Upper lobe of right lung (tissue), 1 donor: ENCODE measurements around the gene ERCC6L2. TPM values are rescaled to one million over a fixed set of nuclear protein-coding genes. Genes with fewer than 3 reads are reported as not detected.

Source experiments
- ATAC-seq: fragments of 200-7000 bp; cut with Tn5 transposase; one replicate; pipeline ENCODE4 v1.9.1; 2020; ENCODE audit warnings: mild to moderate bottlenecking, moderate library complexity
- DNase-seq: peaks from one replicate; pipeline ENCODE4 v3.0.0-alpha.2; 2020
- H3K27ac ChIP-seq: fragments of 200-600 bp; one replicate; pipeline ENCODE4 v1.8.0; 2022
- H3K27me3 ChIP-seq: fragments of 200-600 bp; one replicate; pipeline ENCODE4 v1.8.0; 2022; ENCODE audit warnings: mild to moderate bottlenecking
- H3K36me3 ChIP-seq: fragments of 200-600 bp; one replicate; pipeline ENCODE4 v1.8.0; 2022
- H3K4me1 ChIP-seq: fragments of 200-600 bp; one replicate; pipeline ENCODE4 v1.8.0; 2022
- H3K4me3 ChIP-seq: fragments of 200-600 bp; one replicate; pipeline ENCODE4 v1.8.0; 2022; ENCODE audit warnings: mild to moderate bottlenecking
- H3K9me3 ChIP-seq: fragments of 200-600 bp; one replicate; pipeline ENCODE4 v1.8.0; 2022
- intact Hi-C: fragments of 100-400 bp; cut with DNase I; formaldehyde crosslinking; loops from one replicate; pipeline ENCODE4 v1.11.0; 2022
- total RNA-seq: library from RNA; stranded (reverse); fragmentation: NEBNext Ultra II Directional; extraction: Animal tissue kit (Norgen Biotek cat#: 25700); gene quantifications from one replicate; pipeline ENCODE4 v1.2.1, GENCODE V29; 2021
- TF ChIP-seq, protein P1 (sequence below): fragments of 200-600 bp; IDR thresholded peaks from one replicate; pipeline ENCODE4 v1.8.0; 2022; ENCODE audit warnings: antibody characterized with exemption
- donor health status: DM: no; HTN: yes; CAD: no; lungs with severe emphysema.

The ERCC6L2 gene
- total RNA-seq, 1 donor from 2014 or later: 43.8 TPM

DNA sequence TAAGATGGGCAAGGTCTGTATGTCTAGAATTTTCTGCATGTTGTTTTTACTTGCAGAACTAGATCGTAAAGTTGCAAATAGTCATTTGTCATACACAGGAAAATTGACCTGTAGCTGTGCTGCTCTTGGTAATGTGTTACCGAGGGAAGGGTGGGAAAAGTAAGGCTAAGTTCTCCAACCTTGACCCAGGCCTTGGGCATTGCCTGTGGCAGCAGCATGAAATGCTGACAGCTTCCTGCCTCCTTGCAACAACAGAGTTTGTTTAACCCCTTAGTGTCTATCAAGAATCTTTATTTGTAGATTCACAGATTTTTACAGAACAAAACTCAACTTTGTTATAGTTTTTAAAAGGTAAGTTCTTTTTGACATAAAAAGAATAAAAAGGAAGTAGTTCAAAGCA, 48.3 kb downstream of the ERCC6L2 start:
- Histone ChIP-seq H3K9me3 (no peaks in the 10 kb centered on the region), H3K27ac (no peak overlapping the region), H3K4me1 (no peaks in the 10 kb centered on the region), H3K36me3 (peaks cover 74% of the 10 kb centered on the region), H3K27me3 (no peaks in the 10 kb centered on the region), H3K4me3 (no peak overlapping the region)
- intact Hi-C loops: no loop called here
- DNase-seq (no peak), ATAC-seq (no peak)
- TF ChIP-seq, protein P1, sequence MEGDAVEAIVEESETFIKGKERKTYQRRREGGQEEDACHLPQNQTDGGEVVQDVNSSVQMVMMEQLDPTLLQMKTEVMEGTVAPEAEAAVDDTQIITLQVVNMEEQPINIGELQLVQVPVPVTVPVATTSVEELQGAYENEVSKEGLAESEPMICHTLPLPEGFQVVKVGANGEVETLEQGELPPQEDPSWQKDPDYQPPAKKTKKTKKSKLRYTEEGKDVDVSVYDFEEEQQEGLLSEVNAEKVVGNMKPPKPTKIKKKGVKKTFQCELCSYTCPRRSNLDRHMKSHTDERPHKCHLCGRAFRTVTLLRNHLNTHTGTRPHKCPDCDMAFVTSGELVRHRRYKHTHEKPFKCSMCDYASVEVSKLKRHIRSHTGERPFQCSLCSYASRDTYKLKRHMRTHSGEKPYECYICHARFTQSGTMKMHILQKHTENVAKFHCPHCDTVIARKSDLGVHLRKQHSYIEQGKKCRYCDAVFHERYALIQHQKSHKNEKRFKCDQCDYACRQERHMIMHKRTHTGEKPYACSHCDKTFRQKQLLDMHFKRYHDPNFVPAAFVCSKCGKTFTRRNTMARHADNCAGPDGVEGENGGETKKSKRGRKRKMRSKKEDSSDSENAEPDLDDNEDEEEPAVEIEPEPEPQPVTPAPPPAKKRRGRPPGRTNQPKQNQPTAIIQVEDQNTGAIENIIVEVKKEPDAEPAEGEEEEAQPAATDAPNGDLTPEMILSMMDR: no peak

DNA sequence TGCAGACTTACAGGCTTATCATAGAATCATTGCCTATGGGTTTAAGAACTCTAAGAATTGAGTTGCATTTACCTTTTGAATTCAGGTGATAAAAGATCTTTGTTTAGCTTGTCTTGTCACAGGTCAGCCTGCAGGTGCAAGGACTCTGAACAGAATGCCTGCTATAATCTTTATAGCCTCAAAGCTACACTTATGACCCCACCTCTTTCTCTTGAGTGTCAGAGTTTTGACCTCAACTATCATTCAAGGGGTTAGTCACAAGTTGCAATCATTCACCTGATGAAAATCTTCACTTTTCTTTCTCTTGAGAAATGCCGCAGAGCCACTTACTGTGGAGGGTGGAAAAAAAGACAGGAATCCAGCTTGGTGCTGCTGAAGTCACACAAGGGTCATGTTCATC, 49.5 kb downstream of the ERCC6L2 start:
- DNase-seq: no peak
- Histone ChIP-seq H3K4me1 (no peaks in the 10 kb centered on the region), H3K9me3 (no peaks in the 10 kb centered on the region), H3K27ac (no peak overlapping the region), H3K4me3 (no peak overlapping the region), H3K27me3 (no peaks in the 10 kb centered on the region), H3K36me3 (peaks cover 75% of the 10 kb centered on the region)
- intact Hi-C loops: no loop called here
- no peak for ATAC-seq
- TF ChIP-seq, protein P1: no peak

DNA sequence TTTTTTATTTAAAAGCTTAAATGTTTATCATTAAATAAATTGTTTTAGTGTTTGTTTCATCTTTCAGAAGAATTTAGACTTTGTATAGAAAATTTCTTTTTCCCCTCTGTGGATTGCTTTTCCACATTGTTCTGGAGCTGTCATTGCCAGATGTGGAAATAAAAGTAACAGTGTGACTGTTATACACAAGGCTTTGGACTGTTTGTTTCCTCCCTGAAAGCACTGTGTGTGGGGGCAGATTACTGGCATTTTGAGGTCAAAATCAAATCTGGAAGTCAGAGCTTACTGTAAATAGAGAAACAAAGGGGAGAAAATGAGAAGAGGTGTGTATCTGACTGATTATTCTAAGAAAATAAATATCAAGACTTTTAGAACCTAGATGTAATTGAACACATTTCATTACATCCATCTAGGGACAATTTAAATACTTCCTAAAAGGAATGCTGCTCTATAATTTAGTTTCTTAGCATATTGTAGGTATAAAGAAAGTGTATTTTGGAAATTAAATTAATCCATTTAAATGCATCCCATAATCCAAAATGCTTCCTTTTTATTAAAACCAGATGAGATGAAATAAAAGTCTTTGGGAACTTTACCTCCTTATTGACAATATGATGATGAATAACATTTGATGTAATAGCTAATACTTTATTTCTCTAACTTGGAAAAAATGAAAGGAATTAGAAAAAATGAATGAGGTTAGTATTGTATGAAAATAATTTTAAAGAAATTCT, 51.9 kb downstream of the ERCC6L2 start:
- ATAC-seq (no peak), DNase-seq (no peak)
- Histone ChIP-seq H3K4me3 (no peak overlapping the region), H3K9me3 (no peaks in the 10 kb centered on the region), H3K36me3 (peaks cover 63% of the 10 kb centered on the region), H3K4me1 (no peaks in the 10 kb centered on the region), H3K27ac (no peak overlapping the region), H3K27me3 (no peaks in the 10 kb centered on the region)
- intact Hi-C loops: no loop called here
- TF ChIP-seq, protein P1: no peak

DNA sequence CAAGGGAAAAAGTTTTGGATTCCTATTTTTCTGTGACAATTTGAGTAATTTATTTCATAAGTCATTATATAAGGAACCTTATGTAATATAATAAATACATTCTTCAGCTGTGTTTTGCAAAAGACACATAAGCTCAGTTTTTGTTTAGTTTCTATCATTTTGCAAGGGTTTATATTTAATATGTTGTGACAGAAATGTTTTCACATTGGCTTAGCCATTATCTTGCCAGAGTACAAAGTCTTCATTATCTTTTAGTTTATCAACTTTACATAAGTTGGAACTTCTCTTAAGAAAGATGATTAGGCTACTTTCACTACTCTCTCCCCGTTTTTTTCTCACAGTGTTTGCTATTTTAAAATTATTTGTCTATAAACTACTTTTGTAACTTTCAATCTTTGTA, 54.8 kb downstream of the ERCC6L2 start:
- H3K4me1 ChIP-seq: no peaks in the 10 kb centered on the region
- TF ChIP-seq, protein P1: no peak
- no peak overlapping the region for H3K4me3 ChIP-seq
- no peaks in the 10 kb centered on the region for H3K9me3 ChIP-seq
- DNase-seq (no peak), ATAC-seq (no peak)
- no peaks in the 10 kb centered on the region for H3K27me3 ChIP-seq
- intact Hi-C loops: no loop called here
- no peak overlapping the region for H3K27ac ChIP-seq
- H3K36me3 ChIP-seq: peaks cover 65% of the 10 kb centered on the region

DNA sequence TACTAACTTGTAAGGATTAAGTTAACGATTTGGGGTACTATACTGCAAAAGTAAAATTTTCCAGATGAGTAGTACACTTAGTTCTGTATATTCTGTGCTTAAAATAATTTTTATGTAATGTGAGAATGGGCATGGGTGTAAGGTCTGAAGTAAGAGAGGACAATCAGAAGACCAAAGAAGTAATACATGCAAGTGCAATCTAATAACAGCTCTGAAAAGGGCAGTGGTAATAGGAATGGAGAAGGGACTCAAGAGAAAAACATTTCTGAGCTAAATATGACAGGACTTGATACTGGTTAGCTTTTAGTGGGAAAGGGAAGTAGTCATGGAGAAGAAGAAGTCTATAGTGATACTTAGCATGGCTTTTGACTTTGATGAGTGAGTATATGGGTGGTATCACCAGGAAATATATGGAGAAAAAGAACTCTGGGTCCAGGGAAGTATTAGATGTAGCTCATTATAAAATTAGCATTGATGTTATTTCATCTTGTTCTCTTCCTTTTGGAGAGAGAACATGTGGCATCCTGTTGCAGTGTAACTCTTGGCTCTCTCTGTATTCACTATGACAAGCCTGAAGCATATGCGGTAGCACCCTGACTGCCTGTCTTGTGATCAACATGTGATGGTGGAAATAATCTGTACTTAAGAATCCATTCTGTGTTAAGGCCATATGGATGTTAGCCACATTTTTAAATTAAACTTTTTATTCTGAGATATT, 60.5 kb downstream of the ERCC6L2 start:
- TF ChIP-seq, protein P1: no peak
- no peak for ATAC-seq
- no peak overlapping the region for H3K4me3 ChIP-seq
- DNase-seq: no peak
- no peaks in the 10 kb centered on the region for H3K9me3 ChIP-seq
- H3K27ac ChIP-seq: no peak overlapping the region
- H3K27me3 ChIP-seq: no peaks in the 10 kb centered on the region
- peaks cover 46% of the 10 kb centered on the region for H3K36me3 ChIP-seq
- intact Hi-C loops: no loop called here
- no peaks in the 10 kb centered on the region for H3K4me1 ChIP-seq
